ENCODE measurements around the gene SEPTIN10. TPM values are rescaled to one million over a fixed set of nuclear protein-coding genes. Genes with fewer than 3 reads are reported as not detected.
"Not testable (repeated sequence)": the region's sequence is repeated elsewhere in the genome, so short reads cannot be mapped to it uniquely, and the experiment has no call there.

Gene SEPTIN10
- polyA plus RNA-seq, 1 donor from 2014 or later, result 7.4 TPM

- Histone ChIP-seq H4K20me1 (ENCODE audit: insufficient read depth) (no peaks in the 10 kb centered on the region), H3K79me2 (replicated peaks; ENCODE audit: insufficient read depth, low read length) (peaks cover 5% of the 10 kb centered on the region)
Observed at GRCh38 chr2:109582928-109583895, 30.6 kb downstream of the SEPTIN10 start.

GRCh38 chr2:109577630-109578029 lies 36.1 kb downstream of the SEPTIN10 start:
- H3K9me3 ChIP-seq (ENCODE audit: low read length); H3F3A ChIP-seq (ENCODE audit: insufficient read depth, low read length, poor library complexity, severe bottlenecking); H2AFZ ChIP-seq (ENCODE audit: low read depth, low read length); H3K36me3 ChIP-seq (ENCODE audit: insufficient read depth, low read length); H3K79me2 ChIP-seq (replicated peaks; ENCODE audit: insufficient read depth, low read length); H3K4me3 ChIP-seq (ENCODE audit: low read length); H3K27ac ChIP-seq (ENCODE audit: low read length); H3K9ac ChIP-seq (ENCODE audit: low read length); H3K4me2 ChIP-seq (ENCODE audit: low read length); H3K27me3 ChIP-seq (ENCODE audit: insufficient read depth, low read depth, low read length); H3K9me2 ChIP-seq (ENCODE audit: insufficient read depth, low read length); H4K20me1 ChIP-seq (ENCODE audit: insufficient read depth): not testable (repeated sequence)

More at GRCh38 chr2:109582928-109583895, 30.6 kb downstream of the SEPTIN10 start:
- H3K9me3 ChIP-seq (ENCODE audit: low read length), result no peaks in the 10 kb centered on the region
- H3K27me3 ChIP-seq (ENCODE audit: insufficient read depth, low read depth, low read length), result no peaks in the 10 kb centered on the region
- no peak overlapping the region for H2AFZ ChIP-seq (ENCODE audit: low read depth, low read length)
- no peak overlapping the region for H3K27ac ChIP-seq (ENCODE audit: low read length)
- TF ChIP-seq MXI1 (conservative IDR thresholded peaks at IDR 0.05; ENCODE audit: poor library complexity, severe bottlenecking), result no peak
- TF ChIP-seq SMC3 (conservative IDR thresholded peaks at IDR 0.05; ENCODE audit: poor library complexity), result no peak
- no peak for TF ChIP-seq RAD21 (conservative IDR thresholded peaks at IDR 0.05)
- TF ChIP-seq EZH2 (IDR thresholded peaks at IDR 0.05; ENCODE audit: borderline replicate concordance, insufficient read depth, low read length, poor library complexity, severe bottlenecking), result no peak
- TF ChIP-seq REST (IDR thresholded peaks at IDR 0.05; ENCODE audit: borderline replicate concordance), result no peak
- TF ChIP-seq POLR2AphosphoS5 (IDR thresholded peaks at IDR 0.05), result no peak
- TF ChIP-seq EP300 (conservative IDR thresholded peaks at IDR 0.05; ENCODE audit: poor library complexity, severe bottlenecking), result no peak
- no peak for TF ChIP-seq CTCF (IDR thresholded peaks at IDR 0.05; ENCODE audit: poor library complexity, severe bottlenecking)
- TF ChIP-seq TAF1 (IDR thresholded peaks at IDR 0.05; ENCODE audit: low read depth), result no peak
- H3K36me3 ChIP-seq (ENCODE audit: insufficient read depth, low read length), result no peaks in the 10 kb centered on the region
- no peak overlapping the region for H3K4me2 ChIP-seq (ENCODE audit: low read length)
- no peaks in the 10 kb centered on the region for H3F3A ChIP-seq (ENCODE audit: insufficient read depth, low read length, poor library complexity, severe bottlenecking)
- no peak overlapping the region for H3K9ac ChIP-seq (ENCODE audit: low read length)
- no peaks in the 10 kb centered on the region for H3K9me2 ChIP-seq (ENCODE audit: insufficient read depth, low read length)
- H3K4me3 ChIP-seq (ENCODE audit: low read length), result no peak overlapping the region
